Stimulated activated CD8-positive, alpha-beta memory T cell treated with anti-CD3 and anti-CD28 coated beads, Interleukin-12 subunit alpha, Interleukin-12 subunit beta, amount 100 ng/mL, for 4 hours (primary cell): Measurements from ENCODE around the gene NAP1L4.

Experiments
- DNase-seq: peaks from one replicate; pipeline ENCODE4 v3.0.0-alpha.2; 2020; ENCODE audit warnings: low read depth

NAP1L4 gene

DNA sequence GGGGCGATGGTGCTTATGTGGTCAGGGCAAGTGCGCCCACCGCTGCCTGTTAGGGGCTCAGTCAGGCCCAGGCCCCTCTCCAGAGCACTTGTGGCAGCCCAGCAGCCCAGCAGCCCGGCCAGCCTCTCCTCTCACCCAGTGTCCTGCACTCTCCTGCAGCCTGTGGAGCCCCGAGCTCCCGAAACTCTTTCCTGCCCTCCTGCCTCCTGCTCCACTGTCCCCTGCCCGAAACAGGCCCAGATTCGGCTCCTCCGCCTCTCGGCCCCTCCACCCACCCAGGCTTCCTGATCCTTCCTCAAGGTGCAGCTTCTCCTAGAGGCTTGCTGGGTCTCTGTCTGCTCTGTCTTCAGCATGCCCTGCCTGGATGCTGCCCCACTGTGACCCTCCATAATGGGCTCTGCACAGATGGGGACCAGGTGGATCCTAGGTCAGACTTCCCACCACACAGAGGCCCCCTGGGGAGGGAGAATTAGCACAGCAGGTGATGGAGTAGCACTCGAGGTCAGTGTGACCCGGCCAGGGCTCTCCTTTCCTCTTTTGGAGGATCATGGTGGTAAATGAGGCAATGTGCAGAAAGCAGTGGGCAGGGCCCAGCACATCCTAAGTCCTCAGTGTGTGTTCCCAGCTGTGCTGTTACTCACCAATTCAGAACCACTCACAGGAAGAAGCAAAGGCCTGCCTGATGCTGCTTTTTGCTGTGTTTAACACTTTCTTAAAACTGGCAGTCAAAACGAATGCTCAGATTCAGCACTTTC lies 18.6 kb upstream of the NAP1L4 start:
- DNase-seq = no peak

DNA sequence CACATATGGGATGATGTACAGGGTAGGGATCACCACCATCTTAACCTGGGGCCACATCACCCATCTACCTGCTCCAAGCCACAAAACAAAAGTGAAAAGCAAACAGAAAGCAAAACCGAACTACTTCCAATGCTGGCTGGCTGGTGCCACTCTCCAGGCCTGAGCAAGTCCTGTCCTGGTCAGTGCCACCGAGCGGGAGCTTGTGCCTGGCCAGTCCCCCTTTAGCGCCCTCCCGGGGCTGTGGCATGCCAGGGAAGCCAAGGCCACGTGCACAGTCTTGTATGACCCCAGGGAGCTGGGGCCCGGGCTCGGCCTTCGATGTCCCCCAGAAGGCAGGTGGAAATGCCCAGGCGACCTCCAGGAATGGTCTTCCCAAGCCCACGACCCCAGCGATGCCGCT lies 17.9 kb upstream of the NAP1L4 start:
- no peak for DNase-seq

DNA sequence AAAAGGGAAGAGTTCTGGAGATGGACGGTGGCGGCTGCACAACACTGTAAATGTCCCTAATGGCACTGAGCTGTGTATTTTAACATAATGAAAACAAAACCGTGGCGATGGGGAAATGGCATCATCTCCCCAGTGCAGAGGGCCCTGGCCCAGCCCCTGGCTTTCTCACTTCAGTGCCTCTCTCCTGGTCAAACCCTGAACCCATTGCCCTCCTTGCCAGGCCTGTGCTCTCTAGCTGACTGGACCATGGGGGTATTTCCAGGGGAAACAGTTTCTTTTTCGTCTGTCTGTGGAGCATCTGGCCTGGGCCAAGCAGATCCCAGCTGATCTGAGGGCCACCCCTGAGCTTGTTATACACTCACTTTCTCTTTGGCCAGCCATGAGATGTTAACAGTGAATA lies 17.4 kb upstream of the NAP1L4 start:
- DNase-seq = no peak

DNA sequence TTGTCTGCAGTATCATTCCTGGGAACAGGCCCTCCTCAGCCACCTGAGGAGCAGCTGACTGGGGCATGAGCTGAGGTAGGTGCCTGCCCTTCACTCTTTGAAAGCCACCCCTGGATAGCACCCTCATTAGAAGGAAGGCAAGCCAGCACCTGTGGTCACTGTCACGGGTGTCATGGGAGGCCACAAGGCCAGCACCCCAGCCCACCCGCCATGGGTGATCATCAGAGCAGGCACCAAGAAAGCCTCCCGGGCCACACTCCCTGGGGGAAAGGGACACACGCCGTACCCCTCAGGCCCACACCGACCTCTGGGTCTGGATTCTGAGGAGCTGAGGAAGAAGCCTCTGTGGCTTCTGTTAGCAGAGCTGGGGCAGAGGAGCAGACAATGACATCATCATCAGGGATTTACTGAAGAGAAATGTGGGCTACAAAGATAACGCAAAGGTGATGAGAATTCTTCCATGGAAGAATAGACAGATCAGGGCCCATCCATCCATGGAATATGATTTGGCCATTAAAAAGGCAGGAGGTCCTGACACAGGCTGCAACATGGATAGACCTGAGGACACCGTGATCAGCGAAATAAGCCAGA lies 16.7 kb upstream of the NAP1L4 start:
- DNase-seq = no peak

DNA sequence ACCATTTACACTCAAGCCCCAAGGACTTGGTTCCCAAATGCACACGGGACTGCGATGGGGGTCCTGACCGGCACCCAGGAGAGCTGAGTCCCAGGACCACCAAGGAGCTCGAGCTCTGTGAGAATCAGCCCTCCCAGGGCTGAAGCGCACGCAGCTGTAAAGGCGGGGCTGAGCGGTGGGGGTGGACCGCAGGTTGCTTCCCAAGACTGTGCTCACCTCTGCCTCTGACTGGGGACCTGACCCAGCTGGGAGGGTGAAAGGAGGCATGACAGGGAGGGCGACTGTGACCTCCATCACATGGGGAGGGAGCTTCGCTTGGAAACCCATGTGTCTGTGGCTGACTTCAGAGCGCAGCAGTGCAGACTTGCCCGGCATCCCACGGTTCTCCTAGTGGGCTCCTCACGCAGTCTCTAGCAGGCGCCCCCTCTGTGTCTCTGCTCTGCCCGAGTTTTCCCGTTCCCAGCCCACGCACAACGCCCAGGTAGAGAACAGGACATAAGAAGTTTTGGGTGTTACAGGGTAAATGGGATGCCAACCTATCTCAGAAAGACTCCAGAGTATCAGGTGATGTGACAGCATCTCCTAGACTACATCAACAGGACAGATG lies 15.4 kb upstream of the NAP1L4 start:
- DNase-seq = no peak

DNA sequence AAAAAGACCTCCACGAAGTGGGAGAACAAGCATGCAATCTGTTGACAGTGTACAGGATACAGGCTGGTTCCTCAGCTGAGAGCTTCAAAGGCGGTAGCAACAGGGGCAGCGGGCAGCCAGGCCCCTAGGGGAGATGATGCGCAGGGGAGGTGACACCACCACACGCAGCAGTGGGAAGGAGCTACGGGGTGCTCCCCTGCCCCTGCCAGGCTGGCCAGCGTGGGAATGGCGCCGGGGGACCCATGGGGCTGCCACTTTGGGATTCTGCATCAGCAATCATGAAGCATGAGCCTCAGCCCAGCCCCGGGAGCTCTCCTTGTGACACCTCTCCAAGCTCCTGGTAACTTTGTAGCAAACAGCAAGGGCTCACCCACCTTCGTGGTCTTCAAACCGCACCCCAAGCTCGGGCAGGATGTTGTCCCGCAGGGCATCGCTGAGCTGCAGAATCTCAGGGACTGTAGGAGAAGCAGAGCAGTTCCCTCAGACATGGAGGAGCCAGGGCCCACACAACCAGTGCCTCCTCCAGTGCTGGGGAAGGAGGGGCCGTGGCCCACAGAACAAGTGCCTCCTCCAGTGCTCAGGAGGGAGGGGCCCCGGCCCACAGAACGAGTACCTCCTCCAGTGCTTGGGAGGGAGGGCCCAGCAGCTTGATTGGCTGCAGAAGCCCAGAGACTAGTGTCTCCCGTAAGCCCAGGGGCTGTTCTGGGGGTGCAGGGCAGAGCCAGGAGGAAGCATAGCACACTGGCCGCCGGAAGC lies 14.6 kb upstream of the NAP1L4 start:
- peak; percentile 27 for DNase-seq

DNA sequence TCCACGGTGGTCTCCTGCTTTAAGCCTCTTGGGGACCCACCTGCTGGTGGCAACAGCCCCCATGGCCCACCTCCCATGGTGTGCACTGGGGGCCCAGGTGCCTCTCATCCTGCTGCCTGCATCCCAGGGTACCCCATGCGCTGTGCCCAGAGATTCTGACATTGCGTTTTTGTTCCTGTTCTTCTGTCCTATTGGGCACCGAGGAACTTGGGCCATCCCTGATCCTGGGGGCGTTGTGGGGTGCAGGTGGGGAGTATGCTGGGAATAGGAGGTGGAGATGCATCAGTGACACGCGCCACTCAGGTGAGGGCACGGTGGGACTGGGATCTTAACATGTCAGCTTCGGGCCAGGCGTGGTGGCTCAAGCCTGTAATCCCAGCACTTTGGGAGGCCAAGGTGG lies 12.4 kb upstream of the NAP1L4 start:
- DNase-seq = no peak

DNA sequence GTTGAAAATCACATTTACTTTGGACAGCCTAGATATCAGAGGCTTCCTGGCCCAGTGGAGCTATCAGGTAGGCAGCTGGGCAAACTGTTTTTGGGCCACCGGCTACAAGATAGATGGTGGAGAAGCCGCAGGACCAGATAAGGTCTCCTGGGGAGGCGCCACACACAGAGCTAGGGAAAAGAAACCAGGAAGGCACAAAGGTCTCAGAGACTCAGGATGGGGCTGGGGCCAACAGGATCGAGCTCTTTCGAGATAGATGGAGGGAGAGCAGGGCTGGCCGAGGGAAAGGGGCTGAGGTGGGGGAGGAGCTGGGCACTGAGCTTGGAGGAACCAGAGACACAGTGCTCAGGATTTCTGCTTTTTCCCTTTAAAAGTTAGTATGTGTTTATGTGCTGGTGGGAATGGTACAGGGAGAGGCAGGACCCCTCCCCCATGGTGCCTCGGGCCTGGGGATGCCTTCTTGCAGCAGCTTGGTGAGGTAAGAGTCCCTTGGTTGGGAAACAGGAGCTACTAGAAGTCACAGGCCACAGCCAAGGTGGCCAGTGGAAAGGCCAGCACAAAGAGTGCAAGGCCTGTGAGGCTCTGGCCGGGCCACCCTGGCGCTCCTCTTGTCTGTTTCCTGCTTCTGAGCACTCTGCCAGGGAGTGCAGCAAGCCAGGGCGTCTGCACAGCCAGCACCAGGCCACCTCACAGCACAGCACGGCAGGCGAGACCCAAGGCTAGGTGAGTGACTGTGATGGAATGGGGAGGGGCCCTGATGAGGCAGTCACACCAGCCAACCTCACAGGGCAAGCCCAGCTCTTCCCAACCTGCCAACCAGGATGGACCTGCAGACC lies 11.5 kb upstream of the NAP1L4 start:
- DNase-seq = no peak

DNA sequence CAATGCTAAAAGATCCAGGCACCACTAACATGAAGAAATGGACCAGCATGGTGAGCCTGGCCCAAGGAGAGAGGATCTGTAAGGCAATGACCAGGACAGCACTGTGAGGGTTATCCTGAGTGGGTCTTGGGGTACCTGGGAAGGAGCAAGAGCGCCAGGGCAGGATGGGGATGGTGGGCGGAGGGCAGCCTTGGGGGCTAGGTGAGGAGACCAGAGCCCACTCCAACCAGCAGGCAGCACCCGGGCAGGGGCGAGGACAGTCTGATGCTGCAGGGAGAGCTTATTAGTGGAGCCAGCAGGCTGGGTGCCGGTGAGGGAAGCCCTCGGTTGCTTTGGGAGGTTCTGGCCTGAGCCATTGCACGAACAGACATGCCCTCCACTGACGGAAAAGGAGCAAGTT lies 10.7 kb upstream of the NAP1L4 start:
- no peak for DNase-seq

DNA sequence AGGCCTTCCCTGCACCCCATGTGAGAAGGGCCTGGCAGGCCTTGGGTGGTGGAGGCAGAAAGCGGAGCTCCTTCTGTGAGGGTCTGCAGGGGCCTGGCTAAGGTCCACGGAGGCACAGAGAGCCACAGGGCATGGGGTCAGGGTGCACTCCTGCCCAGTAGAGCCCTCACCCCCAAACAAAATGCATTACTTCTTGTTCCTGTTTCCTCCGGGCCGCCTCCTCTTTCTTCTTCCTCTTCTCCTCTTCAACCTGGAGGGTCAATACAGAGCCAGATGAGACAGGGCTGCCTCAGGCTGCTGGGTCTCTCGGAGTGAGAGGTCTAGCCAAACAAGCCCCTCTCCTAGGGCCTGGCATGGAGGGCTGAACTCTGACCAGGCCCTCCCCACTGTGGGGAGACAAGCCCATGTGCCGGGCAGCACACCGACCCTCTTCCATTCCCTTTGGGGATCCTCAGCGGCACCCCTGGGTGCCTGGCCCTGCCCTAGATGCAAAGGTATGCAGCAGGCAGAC lies 10.3 kb upstream of the NAP1L4 start:
- DNase-seq = no peak

DNA sequence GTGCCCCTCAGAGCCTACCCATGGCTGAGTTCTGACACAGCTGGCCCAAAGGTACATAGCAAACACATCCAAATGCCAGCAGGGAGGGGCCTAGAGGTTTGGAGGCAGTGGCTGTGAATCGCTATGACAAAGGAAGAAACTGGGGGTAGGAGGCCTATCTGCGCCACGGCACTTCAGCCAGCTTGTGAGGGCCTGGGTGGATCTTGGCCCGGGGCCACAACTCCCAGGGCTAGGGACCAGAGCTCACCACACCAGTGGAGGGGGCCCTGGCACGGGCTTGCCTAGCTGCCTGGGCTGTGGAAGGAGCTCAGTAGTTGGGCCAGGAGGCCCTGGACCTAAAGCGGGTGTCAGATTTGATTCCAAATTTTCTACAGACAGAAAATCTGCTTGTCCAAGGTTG lies 9.4 kb upstream of the NAP1L4 start:
- DNase-seq = no peak

DNA sequence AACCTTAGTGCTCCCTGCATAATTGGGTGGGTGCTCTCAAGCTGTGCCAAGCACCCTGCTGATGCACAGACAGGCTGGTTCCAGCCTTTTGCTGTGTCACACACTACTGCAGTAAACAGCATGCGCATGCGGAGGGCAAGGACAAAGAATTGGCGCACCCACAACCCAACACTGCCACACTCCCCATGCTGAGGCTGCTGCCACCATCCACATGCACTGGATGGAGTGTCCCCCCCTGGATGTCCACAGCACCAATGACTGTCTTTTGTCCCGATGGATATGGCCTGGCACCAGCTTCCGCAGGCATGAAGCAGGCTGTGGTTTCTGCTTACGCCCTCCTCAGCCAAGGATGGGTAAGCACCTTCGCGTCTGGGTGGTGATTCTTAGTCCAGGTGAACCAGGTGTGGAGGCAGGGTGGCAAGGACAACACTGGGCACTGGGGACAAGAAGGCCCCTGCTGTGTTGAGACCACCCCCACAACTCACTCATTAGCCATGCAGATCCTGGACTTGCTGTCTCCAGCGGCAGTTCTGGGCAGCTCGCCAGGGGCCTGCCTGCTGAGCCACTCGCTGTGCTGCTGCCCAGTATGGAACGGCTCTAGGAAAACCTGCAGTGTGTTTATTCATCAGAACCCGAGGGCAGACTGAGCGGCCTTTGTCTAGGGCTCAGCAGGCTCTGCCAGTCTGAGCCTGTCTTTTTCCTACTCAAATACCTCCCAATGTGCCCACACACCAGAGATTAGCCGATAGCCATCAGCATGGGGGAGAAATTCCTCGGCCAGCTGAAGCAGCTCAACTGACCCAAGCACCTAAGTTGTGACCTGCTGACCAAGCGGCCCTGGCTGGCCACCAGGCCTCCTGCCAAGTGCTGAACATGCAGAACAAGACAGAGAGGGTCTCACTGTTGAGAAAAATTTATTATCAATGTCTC lies 8.2 kb upstream of the NAP1L4 start:
- DNase-seq = no peak

DNA sequence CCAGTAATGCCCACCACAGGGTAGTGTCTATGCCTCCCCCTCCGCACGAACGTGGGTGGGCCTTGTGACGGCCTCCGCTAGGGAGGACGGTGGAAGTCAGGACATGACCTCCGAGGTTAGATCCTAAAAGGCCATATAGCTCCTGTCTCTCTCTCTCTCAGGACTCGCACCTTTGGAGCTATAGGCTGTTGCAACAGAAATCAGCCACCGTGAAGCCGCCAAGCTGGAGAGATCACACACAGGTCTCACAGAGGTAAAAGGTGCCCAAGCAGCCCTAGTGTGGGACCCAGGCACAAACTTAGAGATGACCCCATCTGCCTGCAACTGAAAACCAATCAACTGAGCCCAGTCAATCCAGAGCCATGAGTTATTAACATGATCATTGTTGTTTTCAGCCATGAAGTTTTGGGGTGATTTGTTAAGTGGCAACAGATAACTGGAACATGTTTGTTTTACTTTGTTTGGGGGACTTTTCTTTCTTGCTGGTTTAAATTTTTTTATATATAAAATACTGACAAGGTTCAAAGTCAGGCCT lies 7.4 kb upstream of the NAP1L4 start:
- no peak for DNase-seq

DNA sequence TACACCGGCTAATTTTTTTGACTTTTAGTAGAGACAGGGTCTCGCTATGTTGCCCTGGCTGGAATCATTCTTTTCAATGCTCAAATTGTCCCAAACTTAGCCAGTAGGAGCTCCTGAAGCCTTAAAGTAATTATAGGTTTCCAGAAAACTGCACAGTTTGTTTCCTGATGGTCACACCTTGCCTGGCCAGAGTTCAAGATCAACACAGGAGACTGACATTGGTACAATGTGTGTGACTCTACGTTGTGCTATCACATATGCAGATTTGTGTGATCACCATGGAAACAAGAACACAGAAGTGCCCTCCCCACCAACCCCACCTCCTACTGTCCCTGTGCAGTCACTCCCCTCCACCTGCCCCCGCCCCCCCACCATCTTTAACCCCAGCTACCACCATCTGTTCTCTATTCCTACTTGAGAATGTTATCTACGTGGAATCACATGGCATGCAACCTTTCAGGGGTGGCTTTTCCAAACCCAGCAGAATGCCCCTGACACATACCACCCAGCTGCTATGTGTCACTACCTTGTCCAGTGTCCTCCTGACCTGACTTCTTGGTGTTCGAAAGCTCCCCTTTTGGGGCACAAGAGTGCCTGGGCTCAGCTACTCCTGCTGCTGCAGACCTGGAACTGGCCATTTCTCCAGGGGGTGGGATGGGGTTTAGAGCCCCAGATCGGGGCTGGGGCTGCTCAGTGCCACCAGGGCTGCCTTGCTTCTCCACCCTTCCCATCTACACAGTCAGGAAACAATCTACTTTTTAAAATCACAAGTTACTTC lies 6.1 kb upstream of the NAP1L4 start:
- no peak for DNase-seq

DNA sequence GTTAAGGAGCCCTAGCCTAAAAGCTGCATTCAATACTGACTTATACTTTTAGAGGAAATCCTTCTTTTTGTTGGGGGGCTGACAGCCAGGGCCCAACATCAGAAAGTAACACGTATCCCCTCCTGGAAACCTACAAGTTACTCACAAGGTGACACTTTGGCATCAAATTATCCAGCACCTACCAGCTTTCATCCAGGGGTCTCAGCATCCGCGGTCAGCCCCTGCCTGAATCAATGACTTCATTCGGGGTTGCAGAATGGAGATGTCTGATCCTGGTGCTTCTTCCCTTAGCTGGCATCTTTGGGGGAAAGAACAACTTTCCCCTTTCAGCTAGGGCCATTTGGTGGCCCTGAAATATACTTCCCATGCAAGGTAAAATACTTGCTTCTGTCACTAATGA lies 5.3 kb upstream of the NAP1L4 start:
- no peak for DNase-seq

DNA sequence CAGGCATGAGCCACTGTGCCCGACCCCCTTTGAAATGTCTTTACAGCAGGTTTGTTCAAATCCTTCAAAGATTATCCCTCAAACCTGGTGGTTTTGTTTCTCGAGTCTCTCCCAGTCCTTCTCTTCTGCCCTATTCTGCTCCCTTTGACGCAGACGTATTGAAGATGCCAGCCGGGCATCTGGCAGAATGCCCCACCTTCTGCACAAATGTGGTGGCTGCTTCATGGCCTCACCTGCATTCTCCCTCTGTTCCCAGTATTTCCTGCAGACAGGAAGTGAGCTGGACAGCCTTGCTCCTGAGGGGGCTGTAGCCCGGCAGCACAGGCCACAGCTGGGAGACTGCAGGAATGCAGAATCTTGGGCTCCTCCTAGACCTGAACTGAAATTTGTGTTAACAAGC lies 4.8 kb upstream of the NAP1L4 start:
- no peak for DNase-seq

DNA sequence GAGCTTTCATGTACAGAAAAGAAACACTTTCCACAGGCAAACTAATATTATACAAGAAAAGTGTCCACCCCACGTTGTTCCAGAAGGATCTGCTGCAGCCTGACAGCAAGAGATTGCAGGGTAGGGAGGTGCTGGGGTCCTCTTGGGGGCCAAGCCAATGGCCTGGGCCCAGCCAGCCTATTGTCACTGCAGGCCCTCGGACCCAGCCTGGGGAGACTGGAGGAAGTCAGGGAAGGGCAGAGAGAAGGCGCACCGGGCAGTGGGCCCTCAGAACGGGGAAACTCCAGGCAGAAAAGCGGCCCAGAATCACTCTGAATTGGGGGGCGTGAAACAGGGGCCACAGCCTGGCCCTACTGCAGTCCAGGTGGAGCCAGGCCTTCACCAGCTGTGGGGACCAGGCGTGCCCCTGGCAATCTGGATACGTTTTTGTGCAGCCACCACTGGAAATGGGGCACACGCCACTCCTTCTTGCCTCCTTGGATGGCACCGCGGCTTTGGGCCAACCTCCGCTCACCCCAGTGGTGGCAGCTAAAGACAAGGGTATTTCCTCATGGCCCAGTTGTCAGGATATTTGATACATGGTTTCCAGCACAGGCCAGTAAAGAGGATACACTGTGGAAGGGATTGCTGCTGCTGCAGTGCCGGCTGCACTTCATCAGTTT lies 3.9 kb upstream of the NAP1L4 start:
- no peak for DNase-seq

DNA sequence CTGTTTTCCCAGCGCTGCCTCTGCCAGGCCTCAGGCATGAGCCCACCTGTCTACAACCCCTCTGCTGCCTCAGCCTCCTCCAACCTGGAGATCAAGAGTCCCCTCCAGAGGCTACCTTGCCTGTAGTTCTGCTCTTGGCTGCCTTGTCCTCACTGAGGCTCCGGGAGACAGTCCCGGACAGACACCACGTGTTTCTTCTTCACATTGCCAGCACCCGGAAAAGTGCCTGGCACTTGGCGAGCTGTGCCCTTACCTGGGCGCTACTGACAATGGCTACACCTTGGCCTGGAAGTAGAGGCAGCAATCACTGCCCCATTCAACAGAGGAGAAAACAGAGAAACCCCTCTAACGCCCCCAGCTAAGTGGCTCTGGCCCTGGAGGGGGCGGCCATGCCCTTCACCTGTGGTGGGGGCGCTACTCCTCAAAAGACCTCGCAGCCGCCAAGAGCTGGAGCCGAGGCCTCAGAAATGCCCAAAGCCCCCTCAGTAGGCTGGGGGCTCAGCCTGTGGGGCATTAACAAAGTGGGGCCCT lies 3.0 kb upstream of the NAP1L4 start:
- no peak for DNase-seq

DNA sequence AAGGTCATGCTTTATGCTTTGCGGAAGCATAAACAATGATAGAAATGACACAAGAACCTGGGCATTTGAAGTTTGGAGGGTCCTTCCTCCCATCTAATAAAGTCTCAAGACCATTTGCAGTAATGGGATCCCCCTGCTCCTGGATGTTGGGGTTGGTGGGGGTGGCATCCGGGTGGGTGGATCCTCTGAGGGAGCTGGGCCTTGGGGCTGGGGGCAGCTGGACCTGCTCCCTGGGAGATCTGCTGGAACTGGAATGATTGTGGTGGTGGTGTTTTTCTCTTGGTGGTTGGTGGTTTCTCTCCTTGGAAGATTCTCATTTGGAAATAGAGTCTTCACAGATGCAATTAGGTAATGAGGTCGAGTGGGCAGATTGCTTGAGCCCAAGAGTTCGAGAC lies 2.2 kb upstream of the NAP1L4 start:
- no peak for DNase-seq
